Islet precursor cell (in vitro differentiated cells): Measurements from ENCODE around the gene ZNF57.
"Not testable (repeated sequence)": the region's sequence is repeated elsewhere in the genome, so short reads cannot be mapped to it uniquely, and the experiment has no call there.

Experiments used
- DNase-seq: peaks from one replicate; pipeline ENCODE4 v3.0.0-alpha.2; 2018

The ZNF57 gene

DNA sequence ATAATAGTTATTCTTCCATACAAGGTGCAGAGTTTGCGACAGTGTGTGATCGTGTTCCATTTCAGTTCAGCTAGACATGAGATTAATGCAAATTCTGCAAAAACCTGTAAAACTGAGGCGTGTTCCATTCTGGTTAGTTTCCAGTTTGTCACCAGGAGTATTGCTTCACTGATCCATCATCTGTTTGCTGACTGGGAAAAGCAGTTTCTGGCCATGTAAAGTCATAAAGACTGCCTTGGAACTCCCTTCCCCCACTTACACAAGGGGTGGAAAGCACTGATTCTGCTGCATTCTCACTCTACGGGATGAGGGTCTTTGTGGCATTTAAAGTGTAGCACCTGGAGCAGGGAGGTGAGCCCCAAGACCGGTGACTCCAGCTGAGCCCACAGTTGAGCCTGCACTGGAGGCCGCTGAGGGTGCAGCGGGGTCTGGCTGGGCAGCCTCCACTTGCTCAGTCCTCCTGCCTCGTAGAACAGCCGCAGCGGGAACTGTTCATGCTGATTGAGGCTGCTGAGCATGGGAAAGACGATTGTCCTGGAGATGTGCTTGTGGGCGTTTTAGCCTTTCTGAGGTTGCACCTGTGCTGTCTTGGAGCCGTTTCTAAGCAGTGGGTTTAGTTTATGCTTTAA is 2.0 kb downstream of the ZNF57 start:
- no peak for DNase-seq

GRCh38 chr19:2903326-2903725 is 2.6 kb downstream of the ZNF57 start:
- DNase-seq, result not testable (repeated sequence)

GRCh38 chr19:2905918-2906519 is 5.3 kb downstream of the ZNF57 start:
- no peak for DNase-seq

DNA sequence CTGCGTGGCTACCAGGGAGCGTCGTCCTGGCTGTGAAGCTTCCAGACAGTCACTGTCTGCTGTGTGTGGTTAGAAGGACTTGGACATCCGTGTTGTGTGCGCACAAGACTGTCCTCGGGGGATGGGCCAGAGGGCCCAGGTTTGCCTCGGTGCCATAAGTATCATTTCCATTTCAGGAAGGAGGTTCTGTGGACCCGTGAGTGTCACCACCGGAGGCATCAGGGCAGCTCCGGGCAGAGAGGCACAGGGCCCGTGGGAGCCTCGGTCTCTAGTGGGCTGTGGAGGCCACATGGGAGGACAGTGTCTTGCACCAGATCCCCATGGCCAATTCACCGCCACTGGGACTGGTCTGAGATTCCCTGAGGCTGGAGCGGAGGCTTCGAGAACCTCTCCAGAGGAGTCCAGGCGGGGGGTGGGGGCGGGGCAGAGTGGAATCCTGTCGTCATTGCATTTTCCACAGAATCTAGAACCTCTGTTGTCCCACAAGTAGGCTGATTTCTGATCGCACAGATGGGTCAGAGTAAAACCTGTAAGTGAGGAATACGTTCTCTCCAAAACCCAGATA is 6.0 kb downstream of the ZNF57 start:
- DNase-seq, result no peak

DNA sequence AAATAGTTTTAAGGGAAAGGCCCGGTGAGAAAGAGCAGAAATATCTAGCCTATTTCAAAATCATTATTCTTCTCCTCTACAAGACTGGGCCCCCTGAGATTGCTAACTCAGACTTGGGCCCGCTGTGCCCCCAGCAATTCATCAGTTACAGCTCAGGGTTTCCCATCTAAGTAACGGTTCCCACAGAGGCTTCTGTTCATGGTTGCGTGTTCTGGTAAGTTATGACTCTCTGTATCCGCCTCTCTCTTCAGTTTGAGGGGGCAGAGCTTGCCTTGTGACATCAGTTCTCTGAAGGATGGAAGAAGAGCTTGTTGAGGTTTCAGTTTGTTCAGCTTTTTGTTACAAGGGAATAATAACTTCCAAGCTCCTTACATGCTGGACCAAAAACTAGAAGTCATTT is 11.6 kb downstream of the ZNF57 start:
- DNase-seq, result no peak

DNA sequence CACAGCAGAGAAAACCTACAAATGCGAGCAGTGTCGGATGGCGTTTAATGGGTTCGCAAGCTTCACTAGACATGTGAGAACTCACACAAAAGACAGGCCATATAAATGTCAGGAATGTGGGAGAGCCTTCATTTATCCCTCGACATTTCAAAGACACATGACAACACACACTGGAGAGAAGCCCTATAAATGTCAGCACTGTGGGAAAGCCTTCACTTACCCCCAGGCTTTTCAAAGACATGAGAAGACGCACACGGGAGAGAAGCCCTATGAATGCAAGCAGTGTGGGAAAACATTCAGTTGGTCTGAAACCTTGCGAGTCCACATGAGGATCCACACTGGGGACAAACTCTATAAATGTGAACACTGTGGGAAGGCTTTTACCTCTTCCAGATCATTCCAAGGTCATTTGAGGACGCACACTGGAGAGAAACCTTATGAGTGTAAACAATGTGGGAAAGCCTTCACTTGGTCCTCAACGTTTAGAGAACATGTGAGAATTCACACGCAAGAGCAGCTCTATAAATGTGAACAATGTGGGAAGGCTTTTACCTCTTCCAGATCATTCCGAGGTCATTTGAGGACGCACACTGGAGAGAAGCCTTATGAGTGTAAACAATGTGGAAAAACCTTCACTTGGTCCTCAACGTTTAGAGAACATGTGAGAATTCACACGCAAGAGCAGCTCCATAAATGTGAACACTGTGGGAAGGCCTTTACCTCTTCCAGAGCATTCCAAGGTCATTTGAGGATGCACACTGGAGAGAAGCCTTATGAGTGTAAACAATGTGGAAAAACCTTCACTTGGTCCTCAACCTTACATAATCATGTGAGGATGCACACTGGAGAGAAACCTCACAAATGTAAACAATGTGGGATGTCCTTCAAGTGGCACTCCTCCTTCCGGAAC is 16.8 kb downstream of the ZNF57 start:
- no peak for DNase-seq

- DNase-seq, result peak; percentile 73
These were observed 22.3 kb downstream of the ZNF57 start for GRCh38 chr19:2922987-2923386.

DNA sequence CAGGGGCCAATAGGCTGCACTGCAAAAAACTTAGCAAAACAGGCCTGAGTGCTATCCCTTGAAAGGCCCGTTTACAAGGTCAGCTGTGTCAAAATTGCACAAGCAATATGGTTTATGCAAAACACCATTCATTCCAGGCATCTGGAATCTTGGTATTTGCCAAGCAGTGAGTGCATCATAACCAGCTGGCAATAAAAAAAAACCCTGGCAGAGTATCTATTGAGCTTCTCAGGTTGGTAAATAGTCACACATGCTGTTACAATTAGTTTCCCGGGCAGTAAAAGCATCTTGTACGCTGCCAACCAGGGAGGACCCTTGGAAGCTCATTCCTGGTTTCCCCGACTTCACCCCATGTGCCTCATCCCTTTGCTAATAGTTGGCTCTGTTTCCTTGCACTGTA is 22.8 kb downstream of the ZNF57 start:
- DNase-seq, result no peak

- DNase-seq, result no peak
These were observed 25.8 kb downstream of the ZNF57 start for GRCh38 chr19:2926341-2927031.

DNA sequence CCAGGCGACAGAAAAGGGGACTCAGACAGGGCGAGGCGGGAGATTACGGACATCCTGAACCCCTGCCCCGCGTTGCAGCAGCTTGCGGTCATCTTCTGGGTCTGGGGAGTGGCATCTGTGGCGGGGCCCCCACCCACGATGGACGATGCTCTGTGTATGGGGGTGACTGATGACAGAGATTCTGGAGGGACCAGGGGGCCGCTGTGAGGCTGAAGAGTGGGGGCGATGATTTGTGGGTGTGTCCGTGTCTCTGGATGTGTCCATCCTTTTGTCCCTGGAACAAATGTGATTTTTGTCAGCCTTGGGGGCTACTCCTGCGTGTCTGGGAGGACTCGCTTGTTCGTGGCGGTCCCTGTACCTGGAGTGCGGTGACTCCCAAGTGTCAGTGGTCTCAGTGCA is 26.3 kb downstream of the ZNF57 start:
- DNase-seq, result no peak

DNA sequence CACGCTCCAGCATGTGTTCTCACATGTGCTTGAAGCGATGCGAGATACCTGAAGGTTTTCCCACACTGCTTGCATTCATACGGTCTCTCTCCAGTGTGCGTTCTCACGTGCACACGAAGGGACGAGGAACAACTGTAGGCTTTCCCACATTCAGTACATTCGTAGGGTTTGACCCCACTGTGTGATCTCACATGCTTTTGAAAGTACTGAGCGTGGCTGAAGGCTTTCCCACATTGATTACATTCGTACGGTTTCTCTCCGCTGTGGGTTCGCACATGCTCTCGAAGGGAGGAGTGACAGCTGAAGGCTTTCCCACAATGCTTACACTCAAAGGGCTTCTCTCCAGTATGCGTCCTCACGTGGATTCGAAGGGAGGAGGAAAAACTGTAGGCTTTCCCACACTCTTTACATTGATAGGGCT is 32.8 kb downstream of the ZNF57 start:
- no peak for DNase-seq

DNA sequence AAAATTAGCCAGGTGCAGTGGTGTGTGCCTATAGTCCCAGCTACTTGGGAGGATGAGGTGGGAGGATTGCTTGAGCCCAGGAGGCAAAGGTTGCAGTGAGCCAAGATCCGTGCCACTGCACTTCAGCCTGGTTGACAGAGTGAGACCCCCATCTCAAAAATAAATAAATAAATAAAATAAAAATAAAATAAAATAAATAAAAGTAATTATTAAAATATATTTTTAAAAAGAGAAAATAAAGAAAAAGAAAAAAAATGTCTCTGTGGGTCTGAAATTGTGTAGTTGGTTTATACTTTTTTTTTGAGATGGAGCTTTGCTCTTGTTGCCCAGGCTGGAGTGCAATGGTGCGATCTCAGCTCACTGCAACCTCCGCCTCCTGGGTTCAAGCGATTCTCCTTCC is 35.1 kb downstream of the ZNF57 start:
- DNase-seq, result not testable (repeated sequence)

- no peak for DNase-seq
These were observed 42.4 kb downstream of the ZNF57 start for GRCh38 chr19:2942928-2943640.

GRCh38 chr19:2944403-2944774 is 43.7 kb downstream of the ZNF57 start:
- DNase-seq, result no peak

DNA sequence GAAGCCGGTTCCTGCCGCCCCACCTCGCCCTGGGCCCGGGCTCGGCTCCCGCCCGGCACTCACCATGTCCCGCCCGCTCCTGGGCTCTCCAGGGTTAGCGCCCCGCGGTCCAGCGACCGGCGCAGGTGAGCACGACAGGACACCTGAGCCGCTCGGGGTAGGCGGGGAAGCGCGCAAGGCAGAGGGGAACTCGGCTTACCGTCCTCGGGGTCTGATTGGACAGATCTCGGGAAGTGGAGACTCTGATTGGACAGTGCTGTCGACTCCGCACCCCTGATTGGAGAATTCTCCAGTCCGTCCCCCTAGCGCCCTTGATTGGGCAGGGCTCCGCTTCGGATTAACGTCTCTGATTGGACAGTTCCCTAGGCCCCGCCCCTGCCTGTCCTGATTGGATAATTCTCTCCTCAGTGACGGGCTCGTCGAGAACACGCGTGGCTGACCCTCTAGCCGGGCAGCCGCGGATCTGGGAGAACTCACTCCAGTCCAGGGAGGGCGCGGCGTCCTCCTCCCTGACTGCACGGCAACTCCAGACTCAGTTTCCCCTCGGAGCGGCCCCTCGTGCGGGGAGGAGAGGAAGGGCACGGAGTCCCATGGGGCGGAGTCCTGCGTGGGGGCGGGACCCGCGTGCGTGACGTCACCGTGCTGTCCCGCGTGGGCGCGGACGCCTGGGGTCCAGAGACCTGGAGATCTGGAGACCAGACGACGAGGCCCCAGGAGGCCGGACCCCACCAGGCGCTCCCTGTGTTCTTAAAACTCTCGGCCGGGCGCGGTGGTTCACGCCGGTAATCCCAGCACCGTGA is 44.2 kb downstream of the ZNF57 start, which contains the start of gene ZNF77:
Gene ZNF77, minus strand, starts transcription at position 197 of the 800 bp plus-strand sequence. Its CDS starts 131 bp downstream, at position 66.
- DNase-seq, result peak; percentile 98

DNA sequence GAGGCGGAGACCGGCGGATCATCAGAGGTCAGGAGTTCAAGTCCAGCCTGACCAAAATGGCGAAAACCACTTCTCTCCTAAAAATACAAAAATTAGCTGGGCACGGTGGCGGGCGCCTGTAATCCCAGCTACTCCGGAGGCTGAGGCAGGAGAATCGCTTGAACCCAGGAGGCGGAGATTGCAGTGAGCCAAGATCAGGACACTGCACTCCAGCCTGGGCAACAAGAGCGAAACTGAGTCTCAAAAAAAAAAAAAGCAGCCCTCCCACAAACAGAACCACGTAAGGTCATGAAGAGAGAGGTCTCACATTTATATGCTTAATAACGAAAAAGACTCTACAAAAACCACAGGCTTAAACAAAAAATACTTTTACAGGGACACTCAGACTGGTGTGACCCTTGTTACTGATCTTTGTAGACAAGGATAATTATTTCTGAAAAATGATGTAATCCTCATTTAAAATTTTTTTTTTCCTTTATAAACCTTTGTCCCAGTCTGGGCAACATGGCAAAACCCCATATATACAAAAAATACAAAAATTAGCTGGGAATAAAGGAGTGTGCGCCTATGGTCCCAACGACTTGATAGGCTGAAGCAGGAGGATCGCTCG is 45.0 kb downstream of the ZNF57 start:
- DNase-seq, result no peak

- DNase-seq, result peak; percentile 57
These were observed 49.2 kb downstream of the ZNF57 start for GRCh38 chr19:2949939-2950285.

DNA sequence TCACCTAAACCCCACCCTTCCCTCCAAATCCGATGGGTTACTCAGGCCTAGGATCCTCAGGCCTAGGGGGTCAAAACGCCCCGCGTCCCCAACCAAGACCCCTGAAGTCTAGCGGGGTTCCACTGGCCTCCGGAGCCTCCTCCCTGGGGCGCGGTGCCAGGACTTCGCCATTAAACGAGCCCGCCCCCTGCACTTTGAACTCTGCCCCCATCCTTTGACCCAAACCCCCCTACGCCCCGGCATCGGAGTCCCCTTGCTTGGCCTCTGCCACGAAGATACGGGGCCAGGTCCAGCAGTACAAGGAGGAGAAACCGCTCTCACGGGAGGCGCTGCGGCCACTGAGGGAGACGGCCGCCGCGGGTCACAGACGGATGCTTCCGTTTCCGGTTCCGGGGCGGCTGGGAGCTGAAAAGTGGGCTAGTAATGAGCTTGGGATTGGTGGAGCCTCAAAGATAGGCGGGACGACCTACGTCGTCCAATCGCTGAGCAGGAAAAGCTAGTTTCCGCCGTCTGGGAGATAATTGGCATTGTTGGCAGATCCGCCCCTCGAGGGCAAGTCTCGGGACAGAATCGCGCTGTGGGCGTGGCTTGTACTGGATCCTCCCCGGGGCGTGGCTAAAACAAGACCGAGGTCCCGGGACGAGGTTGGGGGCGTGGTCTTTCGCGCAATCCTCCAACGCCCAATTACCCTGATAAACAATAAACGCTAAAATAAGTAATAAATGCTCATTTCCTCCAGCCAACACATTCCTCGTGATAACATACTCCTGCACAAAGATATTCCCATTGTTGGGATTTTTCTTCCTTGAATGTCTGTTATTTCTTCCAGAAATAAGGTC is 49.8 kb downstream of the ZNF57 start:
- DNase-seq, result peak; percentile 99

DNA sequence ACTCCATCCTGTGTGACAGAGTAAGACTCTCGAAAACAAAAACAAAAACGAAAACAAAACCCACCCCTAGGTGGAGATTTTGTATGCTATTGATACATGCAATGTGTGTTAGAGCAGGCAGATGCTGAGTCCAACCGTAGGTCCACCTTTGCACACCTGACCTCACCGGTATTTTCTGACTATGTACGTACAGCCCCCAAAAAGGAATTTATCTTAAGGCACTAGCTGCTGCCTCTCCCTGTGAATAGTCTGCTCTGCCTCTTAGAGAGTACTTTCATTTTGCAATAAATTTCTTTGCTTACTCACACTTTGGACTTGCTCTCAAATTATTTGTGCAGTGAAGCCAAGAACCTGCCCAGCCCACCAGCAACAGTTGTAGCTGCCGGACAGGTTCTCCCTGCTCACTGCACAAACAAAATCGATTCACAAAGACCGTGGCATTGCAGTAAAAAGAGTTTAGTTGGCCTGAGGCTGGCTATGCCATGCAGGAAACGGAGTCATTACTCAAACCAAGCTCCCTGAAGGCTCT is 52.3 kb downstream of the ZNF57 start:
- DNase-seq, result peak; percentile 61

DNA sequence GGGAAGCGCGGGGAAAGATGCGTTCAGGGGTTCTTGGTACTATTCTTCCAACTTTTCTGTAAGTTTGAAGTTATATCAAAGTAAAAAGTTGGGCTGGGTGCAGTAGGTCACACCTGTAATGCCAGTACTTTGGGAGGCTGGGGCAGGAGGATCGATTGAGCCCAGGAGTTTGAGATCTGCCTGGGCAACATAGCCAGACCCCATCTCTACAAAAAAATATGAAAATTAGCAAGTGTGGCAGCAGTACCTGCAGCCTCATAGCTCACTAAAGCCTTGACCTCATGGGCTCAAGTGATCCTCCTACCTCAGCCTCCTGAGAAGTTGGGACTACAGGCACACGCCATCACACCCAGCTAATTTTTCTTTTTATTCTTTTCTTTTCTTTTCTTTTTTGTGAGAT is 56.4 kb downstream of the ZNF57 start:
- DNase-seq, result no peak
